ENCODE measurements around the gene SLC29A2.
A peak's percentile ranks its signal among the peaks of the same experiment; 100 is the strongest.

SLC29A2 gene

DNA sequence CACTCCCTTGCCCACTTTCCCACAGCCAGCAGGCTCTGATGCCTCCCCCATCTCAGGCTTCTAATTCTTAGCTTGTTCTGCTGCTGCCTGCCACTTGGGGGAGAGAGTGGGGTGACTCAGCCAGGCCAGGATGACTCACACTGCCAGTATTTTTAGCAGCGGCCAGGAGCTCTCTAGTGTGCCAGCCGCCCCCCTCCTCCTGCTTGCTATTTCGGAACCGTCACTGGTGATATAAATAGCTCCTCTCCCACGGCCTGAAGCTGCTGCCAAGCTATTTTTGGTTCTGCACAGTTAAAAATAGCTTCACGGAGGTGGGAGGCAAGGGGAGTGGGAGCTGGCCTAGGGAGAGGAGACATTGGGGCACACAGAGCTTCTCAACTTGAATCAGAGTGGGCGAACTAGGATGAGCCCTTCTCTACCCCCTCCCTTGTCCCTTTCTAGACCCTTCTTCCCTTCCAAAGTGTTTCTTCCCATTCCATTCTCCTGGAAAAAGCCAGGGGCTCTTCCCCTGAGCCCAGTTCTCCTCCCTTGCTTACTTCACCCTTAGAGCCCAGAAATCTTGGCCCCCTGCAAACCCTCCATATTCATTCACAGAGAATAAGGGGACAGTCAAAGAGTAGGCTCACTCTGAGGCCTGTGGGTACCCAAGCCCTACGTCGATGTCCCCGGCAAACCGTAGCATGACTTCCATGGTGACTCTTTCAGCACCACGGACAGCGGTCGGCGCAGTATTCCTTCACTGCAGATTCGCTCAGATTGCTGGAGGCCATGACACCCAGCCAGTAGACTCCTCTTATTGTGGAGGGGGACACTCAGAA, 46.8 kb upstream of the SLC29A2 start:
- peak; percentile 77 to 96 for DNase-seq
- TF ChIP-seq, protein P1, sequence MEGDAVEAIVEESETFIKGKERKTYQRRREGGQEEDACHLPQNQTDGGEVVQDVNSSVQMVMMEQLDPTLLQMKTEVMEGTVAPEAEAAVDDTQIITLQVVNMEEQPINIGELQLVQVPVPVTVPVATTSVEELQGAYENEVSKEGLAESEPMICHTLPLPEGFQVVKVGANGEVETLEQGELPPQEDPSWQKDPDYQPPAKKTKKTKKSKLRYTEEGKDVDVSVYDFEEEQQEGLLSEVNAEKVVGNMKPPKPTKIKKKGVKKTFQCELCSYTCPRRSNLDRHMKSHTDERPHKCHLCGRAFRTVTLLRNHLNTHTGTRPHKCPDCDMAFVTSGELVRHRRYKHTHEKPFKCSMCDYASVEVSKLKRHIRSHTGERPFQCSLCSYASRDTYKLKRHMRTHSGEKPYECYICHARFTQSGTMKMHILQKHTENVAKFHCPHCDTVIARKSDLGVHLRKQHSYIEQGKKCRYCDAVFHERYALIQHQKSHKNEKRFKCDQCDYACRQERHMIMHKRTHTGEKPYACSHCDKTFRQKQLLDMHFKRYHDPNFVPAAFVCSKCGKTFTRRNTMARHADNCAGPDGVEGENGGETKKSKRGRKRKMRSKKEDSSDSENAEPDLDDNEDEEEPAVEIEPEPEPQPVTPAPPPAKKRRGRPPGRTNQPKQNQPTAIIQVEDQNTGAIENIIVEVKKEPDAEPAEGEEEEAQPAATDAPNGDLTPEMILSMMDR (IDR thresholded peaks at IDR 0.05): peak; percentile 53 to 68
- Histone ChIP-seq H3K27me3 (peaks cover 0 to 3% of the 10 kb centered on the region in 2 donors), H3K27ac (peak overlapping the region; percentile 12 to 37), H3K4me1 (peaks cover 0 to 64% (median 41%) of the 10 kb centered on the region in 4 donors), H3K4me3 (no peak overlapping the region), H3K36me3 (peaks cover 7 to 13% (median 11%) of the 10 kb centered on the region in 3 donors), H3K9me3 (no peaks in the 10 kb centered on the region)
- intact Hi-C loops (cut with DNase I; ENCODE audit: low total_unique reads): no loop called here

DNA sequence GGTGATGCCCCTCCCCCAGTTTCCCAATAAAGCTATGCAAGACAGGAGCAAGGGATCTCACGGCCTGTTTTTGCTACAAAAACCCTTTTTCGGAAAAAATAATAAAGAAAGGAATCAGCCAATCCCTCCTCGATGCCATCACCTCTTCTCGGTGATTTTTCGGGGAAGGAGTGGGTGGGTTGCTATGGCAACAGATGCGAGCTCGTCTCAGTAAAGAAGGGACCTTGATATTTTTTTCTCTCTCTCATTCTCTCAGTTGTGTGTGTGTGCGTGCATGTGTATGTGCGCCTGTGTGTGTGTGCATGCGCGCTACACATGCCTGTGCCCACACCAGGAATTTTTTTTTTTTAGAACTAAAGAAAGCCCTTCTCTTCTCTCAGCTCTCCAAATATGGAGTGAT, 45.4 kb upstream of the SLC29A2 start:
- Histone ChIP-seq H3K4me3 (no peak overlapping the region), H3K27ac (no peak overlapping the region), H3K36me3 (peaks cover 0 to under 1% (median 0%) of the 10 kb centered on the region in 3 donors), H3K9me3 (no peaks in the 10 kb centered on the region), H3K27me3 (peaks cover 0 to 3% of the 10 kb centered on the region in 2 donors), H3K4me1 (peaks cover 0 to 78% (median 43%) of the 10 kb centered on the region in 4 donors)
- intact Hi-C loops (cut with DNase I; ENCODE audit: low total_unique reads): no loop called here
- no peak for DNase-seq
- TF ChIP-seq, protein P1 (IDR thresholded peaks at IDR 0.05): no peak

DNA sequence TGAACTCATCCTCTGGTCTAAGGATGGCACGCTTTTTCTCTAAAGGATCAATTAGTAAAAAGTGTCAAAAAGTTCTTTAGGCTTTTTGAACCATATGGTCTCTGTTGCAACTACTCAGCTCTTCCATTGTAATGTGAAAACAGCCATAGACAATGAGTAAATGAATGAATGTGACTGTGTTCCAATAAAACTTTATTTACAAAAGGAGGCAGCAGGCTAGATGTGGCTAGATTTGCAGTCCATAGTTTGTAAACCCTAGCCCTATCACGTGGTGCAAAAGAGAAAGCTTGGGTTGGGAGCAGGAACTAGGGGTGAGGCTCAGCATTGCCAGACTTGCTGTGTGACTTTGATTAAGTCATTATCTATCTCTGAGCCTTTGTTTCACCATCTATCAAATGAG, 43.9 kb upstream of the SLC29A2 start:
- no peak for DNase-seq
- H3K27ac ChIP-seq: no peak overlapping the region
- TF ChIP-seq, protein P1 (IDR thresholded peaks at IDR 0.05): no peak
- H3K4me1 ChIP-seq: peaks cover 0 to 84% (median 40%) of the 10 kb centered on the region in 4 donors
- no peak overlapping the region for H3K4me3 ChIP-seq
- intact Hi-C loops (cut with DNase I; ENCODE audit: low total_unique reads): no loop called here
- peaks cover 0 to 3% of the 10 kb centered on the region in 2 donors for H3K27me3 ChIP-seq
- H3K9me3 ChIP-seq: no peaks in the 10 kb centered on the region
- H3K36me3 ChIP-seq: no peaks in the 10 kb centered on the region

DNA sequence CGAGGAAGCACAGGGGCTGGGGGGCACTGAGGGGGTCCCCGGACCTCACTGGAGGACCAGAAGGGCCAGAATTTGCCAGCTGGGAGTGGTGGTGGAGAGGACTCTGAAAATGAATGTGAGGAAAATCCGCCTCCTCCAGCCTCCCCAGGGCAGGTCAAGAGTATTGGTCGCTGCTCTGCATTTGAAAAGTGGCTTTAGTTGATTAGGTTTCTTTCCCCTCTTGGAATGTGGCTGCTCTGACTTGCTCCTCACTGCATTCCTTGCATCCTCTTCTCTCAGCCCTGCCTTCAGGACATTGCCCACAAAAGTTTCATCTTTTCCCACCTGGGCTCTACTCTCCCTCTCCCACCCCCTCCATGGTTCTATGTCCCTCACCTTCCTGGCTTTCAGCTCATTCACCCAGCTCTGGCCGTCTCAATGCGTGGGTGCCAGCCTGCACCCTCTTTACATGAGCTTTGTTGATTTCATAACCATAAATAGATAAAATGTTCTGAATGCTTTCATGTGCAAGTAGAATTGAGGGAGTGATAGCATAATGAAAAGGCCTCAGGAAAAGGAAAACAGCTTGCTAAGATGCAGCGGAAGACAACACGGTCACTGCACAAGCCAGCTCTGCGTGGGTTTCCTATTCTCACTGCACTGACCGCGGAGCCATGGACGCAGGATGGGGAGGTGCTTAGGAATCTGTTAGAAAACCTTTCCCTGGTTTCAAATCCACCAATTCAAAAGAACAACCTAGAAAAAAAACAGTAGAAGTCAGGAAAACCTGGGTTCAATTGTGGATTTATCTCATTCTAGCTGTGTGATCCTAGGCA, 42.8 kb upstream of the SLC29A2 start:
- Histone ChIP-seq H3K4me1 (peaks cover 0 to 84% (median 36%) of the 10 kb centered on the region in 4 donors), H3K27me3 (no peaks in the 10 kb centered on the region), H3K9me3 (no peaks in the 10 kb centered on the region), H3K4me3 (no peak overlapping the region), H3K27ac (no peak overlapping the region), H3K36me3 (no peaks in the 10 kb centered on the region)
- TF ChIP-seq, protein P1 (IDR thresholded peaks at IDR 0.05): no peak
- intact Hi-C loops (cut with DNase I; ENCODE audit: low total_unique reads): no loop called here
- no peak for DNase-seq

DNA sequence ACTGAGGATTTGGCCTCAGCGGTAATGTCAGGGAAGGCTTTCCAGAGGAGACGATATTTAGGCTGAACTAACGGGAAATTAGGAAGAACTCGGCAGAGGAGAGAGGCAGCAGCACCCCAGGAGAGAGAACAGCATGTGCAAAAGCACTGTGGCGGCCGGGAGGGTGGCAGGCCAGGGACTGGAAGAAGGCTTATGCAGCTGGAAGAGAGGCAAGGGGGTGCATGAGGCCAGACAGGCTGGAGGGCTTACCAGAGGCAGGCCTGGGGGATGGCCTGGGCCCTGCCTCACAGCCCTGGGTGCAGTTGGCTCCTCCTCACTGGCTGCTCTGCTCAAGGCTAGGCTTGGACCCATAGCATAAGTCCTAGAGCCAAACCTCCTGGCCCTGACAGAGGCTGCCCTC, 41.6 kb upstream of the SLC29A2 start:
- Histone ChIP-seq H3K9me3 (no peaks in the 10 kb centered on the region), H3K4me1 (peaks cover 5 to 77% (median 30%) of the 10 kb centered on the region in 4 donors), H3K36me3 (no peaks in the 10 kb centered on the region), H3K27ac (no peak overlapping the region), H3K4me3 (no peak overlapping the region), H3K27me3 (no peaks in the 10 kb centered on the region)
- DNase-seq: no peak
- intact Hi-C loops (cut with DNase I; ENCODE audit: low total_unique reads): no loop called here
- TF ChIP-seq, protein P1 (IDR thresholded peaks at IDR 0.05): no peak

All from tibial artery (tissue), 4 donors.